NB4 (cell line): ENCODE data around the gene WDFY3.

Source experiments
- DNase-seq: peaks from one replicate; pipeline ENCODE4 v3.0.0; 2010; ENCODE audit warnings: low read depth
- H3K4me3 ChIP-seq: one replicate; pipeline ENCODE4 v1.5.1; 2011; ENCODE audit warnings: mild to moderate bottlenecking, low read depth, low read length, moderate library complexity
- CTCF ChIP-seq: IDR thresholded peaks from one replicate; pipeline ENCODE4 v1.5.1; 2012; ENCODE audit warnings: low read depth, low read length
- MAX ChIP-seq: IDR thresholded peaks from 2 replicates; pipeline ENCODE4 v1.6.1; 2011; ENCODE audit warnings: low read depth, low read length
- MYC ChIP-seq: IDR thresholded peaks from 2 replicates; pipeline ENCODE4 v1.6.1; 2011; ENCODE audit warnings: low read depth, low read length
- POLR2A ChIP-seq: IDR thresholded peaks from 2 replicates; pipeline ENCODE4 v1.6.1; 2011; ENCODE audit warnings: mild to moderate bottlenecking; ENCODE audit not compliant: insufficient read length; ENCODE audit errors: extremely low read depth

Gene WDFY3

GRCh38 chr4:84877051-84877833, 89.2 kb downstream of the WDFY3 start:
- no peak for DNase-seq
- no peak for TF ChIP-seq MYC
- TF ChIP-seq POLR2A = no peak
- TF ChIP-seq MAX = no peak
- no peak for TF ChIP-seq CTCF
- no peak overlapping the region for H3K4me3 ChIP-seq

GRCh38 chr4:84875636-84876371, 90.7 kb downstream of the WDFY3 start:
- no peak overlapping the region for H3K4me3 ChIP-seq
- no peak for TF ChIP-seq POLR2A
- TF ChIP-seq MYC = no peak
- TF ChIP-seq CTCF = no peak
- TF ChIP-seq MAX = no peak
- no peak for DNase-seq

- H3K4me3 ChIP-seq = no peak overlapping the region
- TF ChIP-seq CTCF (no peak), POLR2A (no peak), MYC (no peak), MAX (no peak)
- no peak for DNase-seq
Observed at GRCh38 chr4:84874619-84875018, 91.9 kb downstream of the WDFY3 start.

DNA sequence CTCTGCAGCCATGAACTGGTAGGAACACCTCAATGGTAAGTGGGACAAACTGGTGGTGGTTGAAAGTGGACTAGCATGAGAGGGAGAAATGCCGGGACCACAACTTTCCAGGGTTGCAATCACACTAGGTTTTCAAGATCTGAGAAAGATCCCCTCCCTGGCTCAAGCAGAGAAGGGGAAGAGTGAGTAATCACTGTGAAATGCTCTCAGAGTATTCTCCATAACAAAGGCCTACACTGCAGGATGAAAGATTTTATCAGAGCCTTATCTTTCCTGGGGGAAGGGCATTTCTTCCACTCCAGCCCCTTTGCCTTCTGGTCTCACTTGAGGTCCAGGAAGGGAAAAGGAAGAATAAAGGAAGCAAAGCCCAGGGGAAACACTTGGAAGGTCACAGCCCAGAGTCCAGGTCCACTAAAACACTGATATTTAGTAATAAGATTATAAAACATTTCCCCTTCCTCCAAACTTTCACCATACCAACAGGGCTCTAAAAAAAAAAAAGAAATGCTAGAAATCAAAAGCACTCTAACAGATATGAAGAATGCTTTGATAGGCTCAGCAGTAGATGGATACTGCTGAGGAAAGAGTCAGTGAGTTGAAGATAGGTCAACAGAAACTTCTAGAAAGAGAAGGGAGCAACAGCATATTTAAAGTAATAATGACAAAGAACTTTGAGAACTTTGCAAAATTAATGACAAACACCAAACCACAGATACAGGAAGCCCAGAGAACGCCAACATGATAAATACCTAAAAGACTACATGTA, 95.9 kb downstream of the WDFY3 start:
- H3K4me3 ChIP-seq = no peak overlapping the region
- no peak for DNase-seq
- TF ChIP-seq MYC (no peak), POLR2A (no peak), MAX (no peak), CTCF (no peak)

- TF ChIP-seq MAX (no peak), CTCF (no peak), MYC (no peak), POLR2A (no peak)
- DNase-seq = no peak
- H3K4me3 ChIP-seq = no peak overlapping the region
Observed at GRCh38 chr4:84866295-84866694, 100.2 kb downstream of the WDFY3 start.
